Activated CD4-positive, alpha-beta T cell treated with anti-CD3 and anti-CD28 coated beads, Interleukin-2, amount 50 U/mL, for 24 hours (primary cell): ENCODE results near the gene STK10.
A peak's percentile ranks its signal among the peaks of the same experiment; 100 is the strongest.

Experiments used
- DNase-seq, 2 donors: peaks; one replicate each; pipeline ENCODE4 v3.0.0-alpha.2; 2020; ENCODE audit warnings: low read depth in 1 of 2, low spot score in 1 of 2

Gene STK10

GRCh38 chr5:172110921-172111851 lies 76.8 kb downstream of the STK10 start:
- DNase-seq = peak; percentile 67 to 85

DNA sequence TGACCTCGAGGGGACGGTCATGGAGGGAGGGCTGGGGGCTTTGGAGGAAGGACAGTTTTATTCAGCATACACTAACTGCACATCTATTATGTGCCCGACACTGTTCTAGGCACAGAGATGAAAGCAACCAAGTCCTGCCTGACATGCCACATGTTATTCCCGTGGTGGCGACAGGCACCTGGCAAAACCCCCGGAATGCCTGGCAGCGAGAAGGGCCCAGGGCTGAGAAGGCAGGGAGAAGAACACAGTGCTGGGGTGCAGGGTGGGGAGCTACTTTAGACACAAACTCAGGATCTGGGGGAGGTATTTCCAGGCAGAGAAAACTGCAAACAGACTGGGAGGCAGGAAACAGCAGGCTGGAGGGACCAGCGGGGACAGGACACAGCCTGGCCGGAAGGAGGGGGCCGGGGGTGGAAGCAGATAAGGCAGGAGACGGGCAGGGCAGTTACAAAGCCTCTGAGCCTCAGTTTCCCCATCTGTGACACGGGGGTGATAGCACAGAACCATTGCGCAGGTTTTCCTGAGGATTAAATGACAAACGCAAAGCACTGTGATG lies 77.7 kb downstream of the STK10 start:
- no peak for DNase-seq

DNA sequence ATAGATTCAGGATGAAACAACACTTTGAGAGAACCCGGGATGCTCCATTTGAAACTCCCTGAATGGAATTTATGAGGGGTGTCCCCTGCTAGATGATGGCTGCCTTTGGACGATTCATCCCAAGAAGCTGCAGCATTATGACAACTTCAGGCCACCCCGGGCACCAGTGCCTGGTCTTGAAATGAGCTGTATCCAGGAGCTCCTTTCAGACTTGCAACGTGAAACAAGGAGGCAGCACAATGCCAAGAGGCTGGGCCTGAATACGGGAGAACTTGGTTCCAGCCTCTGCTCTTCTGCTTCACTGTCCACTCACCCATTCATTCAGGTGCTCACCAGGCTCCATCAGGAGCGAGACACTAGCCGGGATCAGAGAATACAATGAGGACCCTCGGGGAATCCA lies 78.3 kb downstream of the STK10 start:
- no peak for DNase-seq

DNA sequence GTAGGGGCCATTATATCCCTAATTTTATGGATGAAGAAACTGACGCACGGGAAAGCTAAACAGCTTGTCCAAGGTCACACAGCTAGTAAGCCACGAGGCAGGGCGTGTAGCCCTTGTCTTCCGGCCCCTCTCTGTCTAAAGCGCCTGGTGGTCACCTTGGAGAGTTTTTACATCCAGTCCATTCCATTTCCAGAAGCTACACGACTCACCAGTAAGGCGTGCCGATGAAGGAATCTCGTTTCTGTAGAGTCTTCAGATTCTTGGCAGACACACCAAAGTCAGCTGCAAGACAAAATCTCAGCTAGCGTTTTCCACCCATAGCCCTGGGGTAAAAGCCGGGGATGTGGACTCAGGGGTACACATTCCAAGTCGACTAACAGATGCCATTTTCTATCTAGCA lies 80.5 kb downstream of the STK10 start:
- no peak for DNase-seq

DNA sequence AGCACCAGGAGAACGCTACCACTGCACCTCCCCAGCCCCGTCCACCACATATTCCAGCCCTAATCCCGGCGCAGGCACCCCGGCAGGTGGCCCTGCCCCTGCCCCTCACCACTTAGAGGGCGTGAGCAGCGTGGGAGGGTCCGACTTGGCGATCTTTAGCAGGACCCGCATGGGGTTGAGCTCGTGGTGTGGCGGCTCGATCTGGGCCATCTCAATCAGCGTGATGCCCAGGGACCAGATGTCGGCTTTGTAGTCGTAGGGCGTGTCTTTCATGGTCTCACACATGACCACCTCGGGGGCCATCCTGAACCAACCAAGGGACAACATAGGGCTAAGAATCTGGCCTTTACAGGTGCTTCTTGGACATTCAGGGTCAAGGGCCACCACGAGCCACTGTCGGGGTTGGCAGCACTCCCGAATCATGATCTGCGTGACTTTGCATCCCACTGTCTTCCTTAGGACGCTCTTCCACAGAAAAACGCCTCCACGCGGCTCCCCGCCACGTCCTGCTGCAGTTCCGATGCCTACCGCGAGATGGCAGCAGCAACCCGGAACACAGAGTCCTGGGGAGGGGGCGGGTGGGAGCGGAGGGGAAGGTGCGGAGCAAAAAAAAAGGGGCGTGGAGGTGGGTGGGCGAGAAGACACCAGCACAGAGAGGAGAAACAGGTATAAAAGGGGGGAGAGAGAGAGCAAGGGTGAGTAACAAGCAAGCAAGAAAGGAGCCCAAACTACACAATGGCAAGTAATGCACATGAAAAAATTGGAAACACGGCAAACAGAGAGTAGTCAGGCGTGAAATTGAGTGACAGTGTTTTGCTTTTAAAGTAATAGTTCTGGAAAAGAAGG lies 81.3 kb downstream of the STK10 start:
- DNase-seq = peak; percentile 44 to 66

GRCh38 chr5:172105811-172106210 lies 82.2 kb downstream of the STK10 start:
- DNase-seq = no peak

GRCh38 chr5:172104801-172105701 lies 83.0 kb downstream of the STK10 start:
- no peak for DNase-seq

DNA sequence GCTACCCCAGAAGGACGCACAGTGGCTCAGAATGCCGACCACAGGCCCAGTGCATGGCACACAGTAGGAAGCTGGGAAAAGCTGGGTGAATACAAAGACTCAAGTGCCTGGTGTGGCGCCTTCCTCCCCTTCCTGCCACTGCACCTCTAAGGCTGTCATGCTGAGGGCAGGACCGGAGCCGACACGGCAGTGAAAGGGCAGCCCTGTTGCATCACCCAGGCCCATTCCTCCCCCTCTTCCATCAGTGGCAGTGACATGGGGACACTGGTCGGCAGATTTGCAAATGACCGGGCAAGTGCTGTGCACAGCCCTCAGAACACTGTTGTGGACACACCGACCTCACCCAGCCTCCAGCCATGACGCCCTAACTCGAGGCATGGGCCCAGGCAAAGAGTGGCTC lies 84.0 kb downstream of the STK10 start:
- no peak for DNase-seq

GRCh38 chr5:172102913-172103626 lies 85.0 kb downstream of the STK10 start:
- no peak for DNase-seq

DNA sequence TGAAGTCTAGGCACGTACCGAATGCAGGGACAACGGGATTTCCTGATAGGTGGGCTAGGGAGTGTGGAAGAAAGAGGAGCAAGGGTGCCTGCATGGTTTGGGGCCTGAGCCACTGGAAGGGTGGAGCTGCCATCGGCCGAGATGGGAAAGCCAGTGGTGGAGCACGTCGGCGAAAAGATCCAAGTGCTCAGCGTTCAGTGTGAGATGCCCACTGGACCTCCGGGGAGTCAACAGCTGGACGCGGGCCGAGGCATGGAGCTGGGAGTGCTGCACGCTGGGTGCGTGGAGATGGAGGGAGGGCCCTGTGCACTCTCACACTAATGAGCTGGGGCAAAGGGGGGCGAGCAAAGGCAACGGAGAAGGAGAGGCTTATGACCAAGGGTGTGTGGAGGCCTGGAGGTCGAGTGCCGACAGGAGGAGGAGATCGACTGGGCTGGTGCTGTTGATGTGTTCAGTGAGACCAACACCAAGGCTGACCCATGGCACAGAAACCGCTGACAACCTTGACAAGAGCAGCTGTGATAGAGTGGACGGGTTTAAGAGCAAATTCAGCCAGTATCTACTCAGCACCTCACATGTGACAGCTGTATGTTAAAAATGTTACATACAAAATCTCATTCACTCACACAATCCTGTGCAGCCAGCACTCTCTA lies 85.7 kb downstream of the STK10 start:
- no peak for DNase-seq

DNA sequence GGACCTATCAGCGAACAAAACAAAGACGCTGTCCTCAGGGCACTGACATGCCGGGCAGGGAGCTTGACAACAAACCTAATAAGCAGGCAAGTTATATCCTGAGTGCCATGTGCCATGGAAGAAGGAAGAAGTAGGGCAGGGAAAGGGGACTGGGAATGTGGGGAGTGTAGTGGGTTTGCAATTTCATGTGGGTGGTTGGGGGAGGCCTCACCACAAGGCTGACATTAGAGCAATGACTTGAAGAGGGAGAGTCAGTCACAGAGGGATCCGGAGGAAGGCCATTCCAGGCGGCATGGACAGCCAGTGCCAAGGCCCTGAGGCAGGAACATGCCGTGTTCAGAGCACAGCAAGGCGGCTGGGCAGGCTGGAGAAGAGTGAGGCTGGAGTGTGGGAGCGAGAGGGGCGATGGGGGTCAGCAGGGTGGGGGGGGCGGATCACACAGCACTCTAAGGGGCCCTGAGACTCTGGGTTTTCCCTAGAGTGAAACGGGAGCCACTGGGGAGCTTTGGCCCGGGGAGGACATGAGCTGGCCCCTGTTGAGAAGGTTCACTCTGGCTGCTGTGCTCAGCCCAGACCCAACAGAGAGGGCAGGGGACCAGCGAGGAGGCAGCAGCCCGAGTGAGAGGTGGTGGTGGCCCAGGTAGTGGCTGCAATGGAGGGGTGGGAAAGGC lies 86.3 kb downstream of the STK10 start:
- no peak for DNase-seq

GRCh38 chr5:172098883-172099282 lies 89.1 kb downstream of the STK10 start:
- DNase-seq = no peak

GRCh38 chr5:172098046-172098445 lies 90.0 kb downstream of the STK10 start:
- DNase-seq = no peak

DNA sequence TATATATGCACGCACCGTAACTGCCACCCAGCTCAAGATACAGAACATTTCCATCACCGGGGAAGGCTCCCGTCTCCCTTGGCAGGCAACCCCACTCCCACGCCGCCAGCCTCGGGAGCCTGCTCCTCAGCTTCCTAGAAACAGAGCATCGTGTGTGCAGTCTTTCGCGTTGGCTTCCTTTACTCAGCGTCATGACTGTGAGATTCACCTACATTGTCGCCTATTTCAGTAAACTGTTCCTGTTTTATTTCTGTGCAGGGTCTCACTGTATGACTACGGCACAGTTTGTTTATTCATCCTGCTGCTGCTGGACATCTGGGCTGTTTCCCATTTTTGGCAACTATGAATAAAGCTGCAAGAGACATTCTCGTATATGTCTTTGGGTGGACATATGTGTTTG lies 90.7 kb downstream of the STK10 start:
- DNase-seq = no peak

DNA sequence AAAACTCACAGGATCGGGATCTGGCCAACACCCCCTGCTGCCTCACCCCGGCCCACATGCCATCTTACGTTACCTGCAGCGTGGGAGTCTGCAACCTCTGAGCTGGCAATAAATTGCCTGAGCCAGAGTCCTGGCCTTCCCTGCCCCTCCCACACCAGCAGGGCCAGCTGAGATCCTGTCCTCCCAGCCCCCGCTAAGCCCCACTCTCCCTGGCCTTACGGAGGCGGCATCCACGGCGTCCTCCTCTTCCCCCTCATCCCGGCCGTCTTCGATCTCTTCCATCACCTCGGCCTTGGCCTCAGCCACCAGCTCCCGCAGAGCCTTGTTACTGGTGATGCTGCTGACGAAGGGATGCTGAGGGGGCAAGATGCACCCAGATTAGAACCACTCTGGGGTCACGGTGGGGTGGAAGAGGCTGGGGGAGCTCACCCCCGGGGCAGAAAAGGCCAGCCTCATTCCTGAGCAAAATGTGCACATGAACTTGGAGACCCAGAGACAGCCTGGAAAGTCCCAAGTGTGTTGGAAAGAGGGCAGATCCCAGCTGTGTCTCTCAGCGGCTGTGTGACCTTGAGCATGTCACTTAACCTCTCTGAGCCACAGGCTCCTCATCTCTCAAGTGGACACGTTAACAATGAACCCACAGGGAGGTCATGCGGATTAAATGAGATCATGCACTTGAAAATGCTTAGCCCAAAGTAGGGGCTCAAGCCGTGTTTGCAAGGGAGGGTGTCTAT lies 91.7 kb downstream of the STK10 start:
- no peak for DNase-seq

GRCh38 chr5:172095368-172096206 lies 92.4 kb downstream of the STK10 start:
- DNase-seq = no peak

GRCh38 chr5:172093965-172094364 lies 94.1 kb downstream of the STK10 start:
- DNase-seq = no peak

- DNase-seq = no peak
Measured at GRCh38 chr5:172093559-172093958, 94.5 kb downstream of the STK10 start.
